HG02938 (cell line): ENCODE data around the gene NADSYN1.

Experiments used
- ATAC-seq: cut with Tn5 transposase; IDR thresholded peaks from one replicate; pipeline ENCODE4 v1.9.1; 2021; ENCODE audit warnings: mild to moderate bottlenecking, moderate library complexity; ENCODE audit not compliant: unreplicated experiment

The NADSYN1 gene

GRCh38 chr11:71542879-71543777 is 90.1 kb downstream of the NADSYN1 start:
- ATAC-seq, result no peak

GRCh38 chr11:71543866-71544265 is 90.9 kb downstream of the NADSYN1 start:
- ATAC-seq, result no peak

DNA sequence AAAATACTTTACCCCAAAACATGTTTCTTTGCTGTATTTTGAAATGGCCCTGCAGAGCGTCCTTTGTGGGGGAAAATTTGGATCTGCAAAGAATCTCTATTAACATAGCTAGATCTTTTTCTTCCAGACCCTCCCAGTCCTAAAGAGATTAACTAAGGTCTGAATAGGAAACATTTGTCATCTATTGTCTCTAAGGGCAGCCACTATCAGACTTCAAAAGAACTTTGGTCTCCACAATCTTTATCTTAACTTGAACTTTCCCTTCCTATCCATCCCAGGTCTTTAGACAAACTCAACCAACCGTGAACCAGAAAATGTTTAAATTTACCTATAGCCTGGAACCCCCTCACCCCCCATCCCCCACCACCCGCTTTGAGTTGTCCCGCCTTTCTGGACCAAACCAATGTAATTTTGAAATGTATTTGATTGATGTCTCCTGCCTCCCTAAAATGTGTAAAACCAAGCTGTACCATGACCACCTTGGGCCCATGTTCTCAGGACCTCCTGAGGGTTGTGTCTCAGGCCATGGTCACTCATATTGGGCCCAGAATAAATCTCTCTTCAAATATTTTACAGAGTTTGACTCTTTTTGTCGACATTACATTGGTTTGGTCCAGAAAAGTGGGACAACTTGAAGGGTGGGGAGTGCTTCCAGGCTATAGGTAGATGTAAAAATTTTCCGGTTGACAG is 91.7 kb downstream of the NADSYN1 start:
- no peak for ATAC-seq

- ATAC-seq, result no peak
Measured at GRCh38 chr11:71545405-71545966, 92.5 kb downstream of the NADSYN1 start.

DNA sequence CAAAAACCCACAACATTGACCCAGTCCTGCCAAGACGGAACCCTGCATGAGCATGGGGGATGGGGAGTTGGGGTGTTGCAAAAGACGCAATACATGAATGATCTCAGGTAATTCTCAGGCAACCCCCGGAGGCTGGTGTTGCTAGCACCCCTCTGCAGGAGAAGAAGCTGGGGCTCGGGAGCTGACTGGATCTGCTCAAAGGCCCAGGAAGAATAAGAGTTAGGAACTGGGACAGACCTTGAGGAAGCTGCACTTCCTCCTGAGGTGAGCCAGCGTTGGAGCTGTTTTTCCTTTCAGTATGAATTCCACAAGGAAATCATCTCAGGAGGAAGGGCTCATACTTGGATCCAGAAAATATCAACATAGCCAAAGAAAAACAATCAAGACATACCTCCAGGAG is 95.1 kb downstream of the NADSYN1 start, which contains the start of gene KRTAP5-9:
Gene KRTAP5-9, plus strand, starts transcription at position 301 of the 400 bp plus-strand sequence. CDS start 238 bp downstream, outside the sequence.
- no peak for ATAC-seq

GRCh38 chr11:71548716-71549151 is 95.7 kb downstream of the NADSYN1 start:
- no peak for ATAC-seq
